CD4-positive, alpha-beta T cell treated with Interferon gamma for 1 hour (primary cell): Measurements from ENCODE around the gene PIWIL4.

Experiments
- DNase-seq: peaks from one replicate; pipeline ENCODE4 v3.0.0-alpha.2; 2020

Gene PIWIL4

DNA sequence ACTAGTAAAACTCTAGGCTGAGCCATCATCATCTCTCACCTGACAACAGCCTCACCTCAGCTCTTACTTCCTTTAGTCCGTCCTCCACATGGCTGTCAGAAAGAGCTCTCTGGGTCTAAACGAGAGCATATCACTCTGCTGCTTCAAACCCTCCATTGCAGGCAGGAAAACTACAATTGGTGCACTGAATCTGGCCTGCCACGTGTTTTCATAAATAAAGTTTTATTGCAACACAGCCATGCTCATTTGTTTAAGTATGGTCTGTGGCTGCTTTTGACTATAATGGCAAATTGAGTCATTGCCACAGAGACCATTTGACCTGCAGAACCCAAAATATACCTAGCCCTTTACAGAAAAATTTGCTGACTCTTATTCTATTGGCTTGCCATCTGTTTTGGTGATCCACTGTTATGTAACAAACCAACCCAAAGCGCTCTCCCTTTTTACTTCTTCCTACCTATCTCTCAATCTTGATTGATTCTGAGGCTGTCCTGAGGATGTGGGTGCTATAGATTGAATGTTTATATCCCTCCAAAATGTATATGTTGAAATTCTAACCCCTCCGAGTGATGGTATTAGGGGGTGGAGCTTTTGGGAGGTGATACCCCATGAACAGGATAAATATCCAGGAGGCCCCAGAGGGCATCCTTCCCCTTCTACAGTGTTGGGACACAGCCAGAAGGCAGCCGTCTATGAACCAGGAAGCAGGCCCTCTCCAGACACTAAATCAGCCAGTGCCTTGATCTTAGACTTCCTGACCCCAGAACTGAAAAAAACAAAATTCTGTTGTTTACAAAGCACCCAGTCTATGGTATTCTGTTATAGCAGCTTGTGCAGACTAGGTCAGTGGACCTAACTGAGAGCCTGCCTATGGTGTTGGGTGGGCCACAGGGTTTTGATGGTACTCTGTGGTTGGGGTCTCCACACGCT lies 99.9 kb downstream of the PIWIL4 start:
- DNase-seq: no peak

DNA sequence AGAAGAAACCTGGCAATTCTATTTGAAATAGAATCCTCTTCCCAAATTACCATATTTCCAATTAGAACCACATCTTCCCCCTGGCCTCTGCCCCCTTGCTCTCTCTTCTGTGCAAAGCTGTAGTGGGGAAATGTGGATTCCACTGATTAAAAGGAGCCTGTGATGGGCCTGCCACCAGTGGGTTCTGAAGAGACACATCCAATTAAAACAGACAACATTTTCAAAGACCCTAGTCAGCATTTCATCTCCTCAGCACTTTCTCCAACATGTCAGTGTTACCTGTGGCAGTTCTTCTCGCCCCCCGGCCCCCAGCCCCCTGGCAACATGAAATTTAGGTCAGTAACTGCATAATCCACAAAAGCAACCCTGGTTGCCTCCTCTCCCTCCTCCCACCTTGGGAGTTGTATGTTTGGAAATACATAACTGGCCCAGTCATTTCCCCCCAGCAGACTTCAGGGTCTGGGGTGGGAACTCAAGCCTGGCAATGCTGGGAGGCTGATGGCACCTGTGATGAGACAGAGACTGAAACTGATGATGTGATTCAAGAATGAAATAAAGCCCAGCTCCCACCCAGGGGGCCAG lies 101.1 kb downstream of the PIWIL4 start:
- DNase-seq: no peak

DNA sequence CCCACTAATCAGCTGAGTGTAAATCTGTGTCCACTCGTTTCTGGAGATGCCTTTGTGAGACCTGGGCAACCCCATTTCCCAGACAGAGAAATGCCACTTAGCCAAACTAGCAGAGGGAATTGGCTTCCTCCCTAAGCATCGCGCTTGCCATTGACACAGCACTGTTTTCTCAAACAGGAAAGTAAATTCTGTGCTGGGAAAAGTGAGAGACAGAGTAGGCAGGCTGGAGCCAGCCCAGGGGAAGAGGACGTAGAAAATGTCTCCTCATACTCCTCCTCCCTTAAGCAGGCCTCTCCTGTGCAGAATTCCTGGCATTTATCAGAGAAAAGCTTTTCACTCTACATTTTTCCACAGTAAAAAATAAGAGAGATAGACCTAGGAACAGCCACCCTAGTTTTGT lies 101.9 kb downstream of the PIWIL4 start:
- no peak for DNase-seq
